Neural cell (in vitro differentiated cells): ENCODE data around the gene NGDN.

Source experiments
- EP300 ChIP-seq: fragments of 450-650 bp; conservative IDR thresholded peaks from 2 replicates; pipeline ENCODE4 v1.6.1; 2014; ENCODE audit warnings: antibody characterized with exemption, mild to moderate bottlenecking, moderate library complexity; ENCODE audit not compliant: poor library complexity, severe bottlenecking
- EZH2 ChIP-seq: fragments of 200-600, 300-800 bp; shearing (Covaris generic), sonication (generic); IDR thresholded peaks from 2 replicates; pipeline ENCODE4 v1.6.1; 2014; ENCODE audit warnings: antibody characterized with exemption, low read length, borderline replicate concordance, mild to moderate bottlenecking; ENCODE audit not compliant: insufficient read depth, poor library complexity, severe bottlenecking
- MXI1 ChIP-seq: fragments of 450-650 bp; conservative IDR thresholded peaks from 2 replicates; pipeline ENCODE4 v1.6.1; 2014; ENCODE audit warnings: antibody characterized with exemption, mild to moderate bottlenecking; ENCODE audit not compliant: poor library complexity, severe bottlenecking
- POLR2AphosphoS5 ChIP-seq: IDR thresholded peaks from 2 replicates; pipeline ENCODE4 v1.6.1; 2012
- RAD21 ChIP-seq: fragments of 450-650 bp; conservative IDR thresholded peaks from 2 replicates; pipeline ENCODE4 v1.6.1; 2014; ENCODE audit warnings: antibody characterized with exemption, mild to moderate bottlenecking, moderate library complexity
- SMC3 ChIP-seq: fragments of 450-650 bp; conservative IDR thresholded peaks from 2 replicates; pipeline ENCODE4 v1.6.1; 2014; ENCODE audit warnings: antibody characterized with exemption, mild to moderate bottlenecking, moderate library complexity; ENCODE audit not compliant: poor library complexity
- TAF1 ChIP-seq: IDR thresholded peaks from 2 replicates; pipeline ENCODE4 v1.6.1; 2012; ENCODE audit warnings: low read depth
- TF ChIP-seq, protein P1 (sequence below): fragments of 450-650 bp; IDR thresholded peaks from 2 replicates; pipeline ENCODE4 v1.5.1; 2014; ENCODE audit warnings: antibody characterized with exemption, mild to moderate bottlenecking, moderate library complexity; ENCODE audit not compliant: poor library complexity, severe bottlenecking
- TF ChIP-seq, protein P2 (sequence below): IDR thresholded peaks from 2 replicates; pipeline ENCODE4 v1.6.1; 2012; ENCODE audit warnings: borderline replicate concordance

DNA sequence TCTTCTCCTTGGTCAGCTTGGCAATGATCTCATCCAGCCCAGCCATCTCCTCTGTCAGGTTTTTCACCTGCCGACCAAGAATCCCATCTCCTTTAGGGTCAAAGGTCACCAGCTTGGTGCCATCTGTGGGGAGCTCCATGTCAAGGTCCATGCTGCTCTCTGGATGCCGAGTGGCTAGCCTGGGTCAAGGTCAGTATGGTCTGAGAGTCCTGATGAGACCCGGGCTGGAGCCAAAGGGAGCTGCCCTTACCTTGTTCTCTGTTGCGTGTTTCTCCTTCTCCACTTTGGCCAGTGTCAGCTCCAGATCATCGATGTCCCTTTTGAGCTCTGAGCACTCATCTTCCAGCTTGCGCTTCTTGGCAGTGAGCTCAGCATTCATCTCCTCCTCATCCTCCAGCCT lies 45.8 kb upstream of the NGDN start:
- TF ChIP-seq EZH2 (no peak), POLR2AphosphoS5 (no peak), MXI1 (no peak), SMC3 (no peak), RAD21 (no peak), EP300 (no peak), TAF1 (no peak)
- TF ChIP-seq, protein P1, sequence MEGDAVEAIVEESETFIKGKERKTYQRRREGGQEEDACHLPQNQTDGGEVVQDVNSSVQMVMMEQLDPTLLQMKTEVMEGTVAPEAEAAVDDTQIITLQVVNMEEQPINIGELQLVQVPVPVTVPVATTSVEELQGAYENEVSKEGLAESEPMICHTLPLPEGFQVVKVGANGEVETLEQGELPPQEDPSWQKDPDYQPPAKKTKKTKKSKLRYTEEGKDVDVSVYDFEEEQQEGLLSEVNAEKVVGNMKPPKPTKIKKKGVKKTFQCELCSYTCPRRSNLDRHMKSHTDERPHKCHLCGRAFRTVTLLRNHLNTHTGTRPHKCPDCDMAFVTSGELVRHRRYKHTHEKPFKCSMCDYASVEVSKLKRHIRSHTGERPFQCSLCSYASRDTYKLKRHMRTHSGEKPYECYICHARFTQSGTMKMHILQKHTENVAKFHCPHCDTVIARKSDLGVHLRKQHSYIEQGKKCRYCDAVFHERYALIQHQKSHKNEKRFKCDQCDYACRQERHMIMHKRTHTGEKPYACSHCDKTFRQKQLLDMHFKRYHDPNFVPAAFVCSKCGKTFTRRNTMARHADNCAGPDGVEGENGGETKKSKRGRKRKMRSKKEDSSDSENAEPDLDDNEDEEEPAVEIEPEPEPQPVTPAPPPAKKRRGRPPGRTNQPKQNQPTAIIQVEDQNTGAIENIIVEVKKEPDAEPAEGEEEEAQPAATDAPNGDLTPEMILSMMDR: no peak
- TF ChIP-seq, protein P2, sequence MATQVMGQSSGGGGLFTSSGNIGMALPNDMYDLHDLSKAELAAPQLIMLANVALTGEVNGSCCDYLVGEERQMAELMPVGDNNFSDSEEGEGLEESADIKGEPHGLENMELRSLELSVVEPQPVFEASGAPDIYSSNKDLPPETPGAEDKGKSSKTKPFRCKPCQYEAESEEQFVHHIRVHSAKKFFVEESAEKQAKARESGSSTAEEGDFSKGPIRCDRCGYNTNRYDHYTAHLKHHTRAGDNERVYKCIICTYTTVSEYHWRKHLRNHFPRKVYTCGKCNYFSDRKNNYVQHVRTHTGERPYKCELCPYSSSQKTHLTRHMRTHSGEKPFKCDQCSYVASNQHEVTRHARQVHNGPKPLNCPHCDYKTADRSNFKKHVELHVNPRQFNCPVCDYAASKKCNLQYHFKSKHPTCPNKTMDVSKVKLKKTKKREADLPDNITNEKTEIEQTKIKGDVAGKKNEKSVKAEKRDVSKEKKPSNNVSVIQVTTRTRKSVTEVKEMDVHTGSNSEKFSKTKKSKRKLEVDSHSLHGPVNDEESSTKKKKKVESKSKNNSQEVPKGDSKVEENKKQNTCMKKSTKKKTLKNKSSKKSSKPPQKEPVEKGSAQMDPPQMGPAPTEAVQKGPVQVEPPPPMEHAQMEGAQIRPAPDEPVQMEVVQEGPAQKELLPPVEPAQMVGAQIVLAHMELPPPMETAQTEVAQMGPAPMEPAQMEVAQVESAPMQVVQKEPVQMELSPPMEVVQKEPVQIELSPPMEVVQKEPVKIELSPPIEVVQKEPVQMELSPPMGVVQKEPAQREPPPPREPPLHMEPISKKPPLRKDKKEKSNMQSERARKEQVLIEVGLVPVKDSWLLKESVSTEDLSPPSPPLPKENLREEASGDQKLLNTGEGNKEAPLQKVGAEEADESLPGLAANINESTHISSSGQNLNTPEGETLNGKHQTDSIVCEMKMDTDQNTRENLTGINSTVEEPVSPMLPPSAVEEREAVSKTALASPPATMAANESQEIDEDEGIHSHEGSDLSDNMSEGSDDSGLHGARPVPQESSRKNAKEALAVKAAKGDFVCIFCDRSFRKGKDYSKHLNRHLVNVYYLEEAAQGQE: no peak
